Measurements from ENCODE around the gene ETS1.

The ETS1 gene

GRCh38 chr11:128506999-128507611 is 80.3 kb downstream of the ETS1 start:
- DNase-seq (ENCODE audit: low read depth, low spot score): peak; percentile 97
- no peak for TF ChIP-seq CTCF (IDR thresholded peaks at IDR 0.05; ENCODE audit: low read depth, low read length)
- peak overlapping the region; percentile 19 for H3K4me3 ChIP-seq (ENCODE audit: low read depth, low read length)
- in situ Hi-C loops (cut with HindIII; ENCODE audit: low sequenced_read_pairs): no loop called here

GRCh38 chr11:128506356-128506755 is 81.0 kb downstream of the ETS1 start:
- DNase-seq (ENCODE audit: low read depth, low spot score): no peak
- in situ Hi-C loops (cut with HindIII; ENCODE audit: low sequenced_read_pairs): no loop called here
- H3K4me3 ChIP-seq (ENCODE audit: low read depth, low read length): no peak overlapping the region
- TF ChIP-seq CTCF (IDR thresholded peaks at IDR 0.05; ENCODE audit: low read depth, low read length): peak; percentile 9

- no peak overlapping the region for H3K4me3 ChIP-seq (ENCODE audit: low read depth, low read length)
- in situ Hi-C loops (cut with HindIII; ENCODE audit: low sequenced_read_pairs): no loop called here
Observed at GRCh38 chr11:128505449-128506065, 81.8 kb downstream of the ETS1 start.

GRCh38 chr11:128504486-128504885 is 82.9 kb downstream of the ETS1 start:
- in situ Hi-C loops (cut with HindIII; ENCODE audit: low sequenced_read_pairs): no loop called here
- no peak for TF ChIP-seq CTCF (IDR thresholded peaks at IDR 0.05; ENCODE audit: low read depth, low read length)
- no peak overlapping the region for H3K4me3 ChIP-seq (ENCODE audit: low read depth, low read length)
- DNase-seq (ENCODE audit: low read depth, low spot score): peak; percentile 46

More at GRCh38 chr11:128505449-128506065, 81.8 kb downstream of the ETS1 start:
- DNase-seq (ENCODE audit: low read depth, low spot score): no peak
- no peak for TF ChIP-seq CTCF (IDR thresholded peaks at IDR 0.05; ENCODE audit: low read depth, low read length)

GRCh38 chr11:128503245-128503991 is 83.9 kb downstream of the ETS1 start:
- in situ Hi-C loops (cut with HindIII; ENCODE audit: low sequenced_read_pairs): no loop called here
- TF ChIP-seq CTCF (IDR thresholded peaks at IDR 0.05; ENCODE audit: low read depth, low read length): no peak
- DNase-seq (ENCODE audit: low read depth, low spot score): peak; percentile 89
- H3K4me3 ChIP-seq (ENCODE audit: low read depth, low read length): no peak overlapping the region

- peak; percentile 89 for DNase-seq (ENCODE audit: low read depth, low spot score)
- TF ChIP-seq CTCF (IDR thresholded peaks at IDR 0.05; ENCODE audit: low read depth, low read length): no peak
- H3K4me3 ChIP-seq (ENCODE audit: low read depth, low read length): no peak overlapping the region
- in situ Hi-C loops (cut with HindIII; ENCODE audit: low sequenced_read_pairs): no loop called here
Observed at GRCh38 chr11:128502726-128503125, 84.6 kb downstream of the ETS1 start.

Measured in astrocyte of the spinal cord (primary cell).